SU-DHL-6 (cell line): Measurements from ENCODE around the gene RIIAD1.

ENCODE experiments used
- H2AFZ ChIP-seq: fragments of 200-600 bp; sonication (generic); 2 replicates; pipeline ENCODE4 v1.6.1; 2014; ENCODE audit warnings: low read depth, mild to moderate bottlenecking, moderate library complexity, mixed read lengths, antibody characterized with exemption, low read length; ENCODE audit not compliant: severe bottlenecking
- H3F3A ChIP-seq: fragments of 200-600 bp; shearing (Covaris generic); 2 replicates; pipeline ENCODE4 v1.6.0; 2016; ENCODE audit warnings: antibody characterized with exemption, mild to moderate bottlenecking; ENCODE audit not compliant: insufficient read depth
- H3K27ac ChIP-seq: fragments of 200-600 bp; sonication (generic); 2 replicates; pipeline ENCODE4 v1.5.1; 2016; ENCODE audit warnings: low read depth, mild to moderate bottlenecking, low read length, moderate library complexity, mixed read lengths
- H3K27me3 ChIP-seq: fragments of 200-600 bp; sonication (generic), shearing (Covaris generic); 2 replicates; pipeline ENCODE4 v1.6.0; 2014; ENCODE audit warnings: mild to moderate bottlenecking, low read length
- H3K36me3 ChIP-seq: fragments of 200-600 bp; sonication (generic); 2 replicates; pipeline ENCODE4 v1.6.1; 2014; ENCODE audit warnings: mild to moderate bottlenecking, low read length, mixed read lengths
- H3K4me2 ChIP-seq: fragments of 300-600, 200-600 bp; shearing (Covaris generic), sonication (generic); 2 replicates; pipeline ENCODE4 v1.6.0; 2014; ENCODE audit warnings: low read length, low read depth, mild to moderate bottlenecking; ENCODE audit not compliant: poor library complexity, severe bottlenecking
- H3K4me3 ChIP-seq: fragments of 200-600 bp; sonication (generic); 2 replicates; pipeline ENCODE4 v1.5.1; 2014; ENCODE audit warnings: antibody characterized with exemption, low read length, mild to moderate bottlenecking, mixed read lengths; ENCODE audit not compliant: insufficient read depth, poor library complexity, severe bottlenecking
- H3K79me2 ChIP-seq: fragments of 200-600 bp; sonication (generic); 2 replicates; pipeline ENCODE4 v1.6.1; 2014; ENCODE audit warnings: mild to moderate bottlenecking, low read length, moderate library complexity; ENCODE audit not compliant: insufficient read depth
- H3K9ac ChIP-seq: fragments of 200-600 bp; sonication (generic); 2 replicates; pipeline ENCODE4 v1.7.0; 2014; ENCODE audit warnings: mild to moderate bottlenecking, low read length
- H3K9me2 ChIP-seq: fragments of 200-600 bp; sonication (generic); replicated peaks from 2 replicates; pipeline ENCODE4 v1.6.1; 2014; ENCODE audit warnings: low read length; ENCODE audit not compliant: insufficient read depth
- H3K9me3 ChIP-seq: fragments of 200-600 bp; sonication (generic); 2 replicates; pipeline ENCODE4 v1.6.1; 2014; ENCODE audit warnings: low read length, mixed read lengths; ENCODE audit not compliant: insufficient read depth
- H4K20me1 ChIP-seq: fragments of 200-600 bp; sonication (generic); 2 replicates; pipeline ENCODE4 v1.6.1; 2014; ENCODE audit warnings: low read depth, mild to moderate bottlenecking, antibody characterized with exemption, low read length, moderate library complexity, mixed read lengths
- EZH2phosphoT487 ChIP-seq: fragments of 200-600 bp; sonication (generic), shearing (Covaris generic); conservative IDR thresholded peaks from 2 replicates; pipeline ENCODE4 v1.6.1; 2018; ENCODE audit warnings: mild to moderate bottlenecking, antibody characterized with exemption, low read length, moderate library complexity, mixed read lengths
- TF ChIP-seq, protein P1 (sequence below): fragments of 200-600 bp; sonication (generic); IDR thresholded peaks from one replicate; pipeline ENCODE4 v1.5.1; 2017; ENCODE audit warnings: antibody characterized with exemption, mild to moderate bottlenecking, low read length, moderate library complexity; ENCODE audit not compliant: insufficient read depth, poor library complexity, severe bottlenecking

Gene RIIAD1

DNA sequence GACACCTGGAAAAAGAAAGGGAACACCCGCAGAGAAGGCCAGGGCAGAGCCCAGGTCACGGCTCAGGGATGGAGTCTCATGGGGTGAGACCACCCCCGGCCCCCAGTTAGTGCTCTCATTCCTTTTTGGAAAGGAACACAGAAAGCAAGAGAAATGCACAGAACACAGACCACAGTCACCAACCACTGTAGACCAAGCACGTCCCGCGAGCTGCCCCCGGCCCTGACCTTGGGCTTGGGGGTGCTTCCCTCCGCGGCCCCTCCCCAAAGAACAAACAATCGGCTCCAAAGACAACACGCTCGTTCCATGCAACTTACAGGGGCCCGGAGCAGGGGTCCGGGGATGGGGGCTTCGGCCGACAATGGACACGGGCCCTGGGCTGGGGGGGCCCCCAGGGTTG, 17.5 kb upstream of the RIIAD1 start:
- Histone ChIP-seq H3K36me3 (no peaks in the 10 kb centered on the region), H3K79me2 (no peaks in the 10 kb centered on the region), H3K27me3 (no peaks in the 10 kb centered on the region), H4K20me1 (no peaks in the 10 kb centered on the region), H3F3A (no peaks in the 10 kb centered on the region), H3K9me2 (no peaks in the 10 kb centered on the region), H3K4me3 (no peak overlapping the region), H3K9ac (no peak overlapping the region), H2AFZ (no peak overlapping the region), H3K27ac (no peak overlapping the region), H3K4me2 (no peak overlapping the region), H3K9me3 (no peaks in the 10 kb centered on the region)
- TF ChIP-seq, protein P1, sequence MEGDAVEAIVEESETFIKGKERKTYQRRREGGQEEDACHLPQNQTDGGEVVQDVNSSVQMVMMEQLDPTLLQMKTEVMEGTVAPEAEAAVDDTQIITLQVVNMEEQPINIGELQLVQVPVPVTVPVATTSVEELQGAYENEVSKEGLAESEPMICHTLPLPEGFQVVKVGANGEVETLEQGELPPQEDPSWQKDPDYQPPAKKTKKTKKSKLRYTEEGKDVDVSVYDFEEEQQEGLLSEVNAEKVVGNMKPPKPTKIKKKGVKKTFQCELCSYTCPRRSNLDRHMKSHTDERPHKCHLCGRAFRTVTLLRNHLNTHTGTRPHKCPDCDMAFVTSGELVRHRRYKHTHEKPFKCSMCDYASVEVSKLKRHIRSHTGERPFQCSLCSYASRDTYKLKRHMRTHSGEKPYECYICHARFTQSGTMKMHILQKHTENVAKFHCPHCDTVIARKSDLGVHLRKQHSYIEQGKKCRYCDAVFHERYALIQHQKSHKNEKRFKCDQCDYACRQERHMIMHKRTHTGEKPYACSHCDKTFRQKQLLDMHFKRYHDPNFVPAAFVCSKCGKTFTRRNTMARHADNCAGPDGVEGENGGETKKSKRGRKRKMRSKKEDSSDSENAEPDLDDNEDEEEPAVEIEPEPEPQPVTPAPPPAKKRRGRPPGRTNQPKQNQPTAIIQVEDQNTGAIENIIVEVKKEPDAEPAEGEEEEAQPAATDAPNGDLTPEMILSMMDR: no peak
- no peak for TF ChIP-seq EZH2phosphoT487

DNA sequence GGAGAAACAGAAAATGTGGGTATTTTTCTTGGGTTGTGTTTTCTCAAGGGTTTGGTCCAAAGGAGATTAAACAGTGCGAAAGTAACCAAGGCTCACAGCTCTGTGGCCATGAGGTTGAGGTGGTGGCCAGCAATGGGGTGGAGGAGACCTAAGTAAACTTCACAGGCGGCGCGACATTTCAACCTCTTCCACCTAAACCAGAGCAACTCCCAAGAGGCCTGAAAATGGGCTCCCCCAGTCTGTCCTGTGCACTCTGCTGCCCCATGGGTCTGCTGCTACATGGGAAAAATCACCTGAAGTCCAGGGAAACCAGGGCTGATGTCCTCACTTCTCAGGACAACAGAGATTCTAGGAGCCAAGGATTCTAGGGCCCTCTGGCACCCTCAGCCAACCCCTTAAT, 17.1 kb upstream of the RIIAD1 start:
- H2AFZ ChIP-seq: no peak overlapping the region
- TF ChIP-seq, protein P1: no peak
- no peak for TF ChIP-seq EZH2phosphoT487
- H3K4me3 ChIP-seq: no peak overlapping the region
- H3K36me3 ChIP-seq: no peaks in the 10 kb centered on the region
- no peaks in the 10 kb centered on the region for H3K27me3 ChIP-seq
- no peak overlapping the region for H3K9ac ChIP-seq
- no peaks in the 10 kb centered on the region for H3F3A ChIP-seq
- no peak overlapping the region for H3K27ac ChIP-seq
- H3K79me2 ChIP-seq: no peaks in the 10 kb centered on the region
- no peaks in the 10 kb centered on the region for H3K9me2 ChIP-seq
- H3K9me3 ChIP-seq: no peaks in the 10 kb centered on the region
- H3K4me2 ChIP-seq: no peak overlapping the region
- H4K20me1 ChIP-seq: no peaks in the 10 kb centered on the region

DNA sequence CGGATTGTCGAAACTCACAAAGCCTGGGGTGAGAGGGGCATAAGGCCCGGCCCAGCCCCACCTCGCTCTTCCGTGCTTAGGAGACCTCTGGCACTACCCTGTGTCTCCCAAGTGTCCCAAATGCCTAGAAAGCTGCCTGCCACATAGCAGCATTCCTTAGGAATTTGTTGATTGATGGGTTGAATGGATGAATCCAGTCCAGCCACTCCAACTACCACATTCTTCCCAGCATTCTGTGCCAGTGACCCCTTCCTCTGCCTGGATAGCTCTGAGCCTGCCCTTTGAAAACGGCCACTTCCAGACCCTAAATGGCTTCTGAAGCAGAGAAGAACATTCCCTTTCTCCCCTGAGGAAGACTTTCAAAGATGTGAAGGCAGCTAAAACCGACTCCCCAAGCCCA, 16.2 kb upstream of the RIIAD1 start:
- no peaks in the 10 kb centered on the region for H3K36me3 ChIP-seq

More for the DNA sequence above, 16.2 kb upstream of the RIIAD1 start:
- Histone ChIP-seq H3K27ac (no peak overlapping the region), H2AFZ (no peak overlapping the region), H3K4me3 (no peak overlapping the region), H3K9me2 (no peaks in the 10 kb centered on the region), H3K4me2 (no peak overlapping the region), H3K79me2 (no peaks in the 10 kb centered on the region), H3K9me3 (no peaks in the 10 kb centered on the region), H4K20me1 (no peaks in the 10 kb centered on the region), H3K9ac (no peak overlapping the region), H3K27me3 (no peaks in the 10 kb centered on the region), H3F3A (no peaks in the 10 kb centered on the region)
- no peak for TF ChIP-seq EZH2phosphoT487
- TF ChIP-seq, protein P1: no peak
